ENCODE data around the gene FAHD2B. TPM values are rescaled to one million over a fixed set of nuclear protein-coding genes. Genes with fewer than 3 reads are reported as not detected.
"Not testable (repeated sequence)": the region's sequence is repeated elsewhere in the genome, so short reads cannot be mapped to it uniquely, and the experiment has no call there.

The FAHD2B gene
- 10 to 100 TPM; 36.3 to 49.7 TPM for total RNA-seq
- polyA plus RNA-seq (2013, experiment 1 of 2): 27.1 TPM
- polyA plus RNA-seq (2013, experiment 2 of 2): 22.4 TPM
- long read RNA-seq, experiment 1, transcript FAHD2B-202 (9 exons, 1,388 nt): major isoform, 8 of 32 reads
- long read RNA-seq, experiment 1, transcript FAHD2B-201 (8 exons, 1,305 nt): minor isoform, 5 of 32 reads
- long read RNA-seq, experiment 1, partial matches to known transcripts: 6 of 32 reads
- long read RNA-seq, experiment 1, other reads (novel, unspliced or antisense): 13 of 32 reads
- long read RNA-seq, experiment 2, transcript FAHD2B-201 (8 exons, 1,305 nt): minor isoform, 25 of 70 reads
- long read RNA-seq, experiment 2, transcript FAHD2B-202 (9 exons, 1,388 nt): major isoform, 31 of 70 reads
- long read RNA-seq, experiment 2, partial matches to known transcripts: 2 of 70 reads
- long read RNA-seq, experiment 2, other reads (novel, unspliced or antisense): 12 of 70 reads
- long read RNA-seq, experiment 3, transcript FAHD2B-202 (9 exons, 1,388 nt): major isoform, 70 of 140 reads
- long read RNA-seq, experiment 3, transcript FAHD2B-201 (8 exons, 1,305 nt): minor isoform, 35 of 140 reads
- long read RNA-seq, experiment 3, partial matches to known transcripts: 3 of 140 reads
- long read RNA-seq, experiment 3, other reads (novel, unspliced or antisense): 31 of 140 reads
- long read RNA-seq, experiment 4, transcript FAHD2B-202 (9 exons, 1,388 nt): major isoform, 80 of 271 reads
- long read RNA-seq, experiment 4, transcript FAHD2B-201 (8 exons, 1,305 nt): minor isoform, 60 of 271 reads
- long read RNA-seq, experiment 4, partial matches to known transcripts: 111 of 271 reads
- long read RNA-seq, experiment 4, other reads (novel, unspliced or antisense): 20 of 271 reads

- WGBS, 2 experiments (ENCODE audit: insufficient coverage in 1 of 2, insufficient read length in 1 of 2): 9 to 25% methylated on average over 7 to 26 of the region's 48 CpGs
- H3K27ac ChIP-seq (ENCODE audit: low read depth, low read length); H3K27me3 ChIP-seq (ENCODE audit: control insufficient read depth, insufficient read depth, low read length, poor library complexity, severe bottlenecking); H3K9me3 ChIP-seq (ENCODE audit: control insufficient read depth, low read length); H3K4me1 ChIP-seq (ENCODE audit: control insufficient read depth, insufficient read depth, low read length); H3K9ac ChIP-seq (ENCODE audit: extremely low read depth, low read length, poor library complexity, severe bottlenecking); H3K36me3 Mint-ChIP-seq (ENCODE audit: low read depth); H3K36me3 ChIP-seq (ENCODE audit: control insufficient read depth, insufficient read depth, low read length); H3K27me3 Mint-ChIP-seq (ENCODE audit: insufficient read depth): not testable (repeated sequence)
- Mint-ChIP-seq H3K4me3 (peak within 1 kb of the TSS; percentile 70), H3K9me3 (peaks cover 13% of the 10 kb centered on the region), H3K4me1 (peaks cover 16% of the 10 kb centered on the region), H3K27ac (peak within 1 kb of the TSS; percentile 87)
- DNase-seq: peak; percentile 86
- TF ChIP-seq CTCF (conservative IDR thresholded peaks at IDR 0.05): peak; percentile 36
- peak within 1 kb of the TSS; percentile 65 for H3K4me3 ChIP-seq (ENCODE audit: low read length)
These were observed at the start of gene FAHD2B for GRCh38 chr2:97094772-97095611. Gene FAHD2B (minus strand): TSS chr2:97094882. CDS start chr2:97091706, 3,176 bp downstream.

GRCh38 chr2:97144016-97144415, 49.3 kb upstream of the FAHD2B start:
- H3K4me3 ChIP-seq (ENCODE audit: low read length); H3K4me1 ChIP-seq (ENCODE audit: control insufficient read depth, insufficient read depth, low read length); H3K9ac ChIP-seq (ENCODE audit: extremely low read depth, low read length, poor library complexity, severe bottlenecking); H3K4me1 Mint-ChIP-seq; H3K27ac Mint-ChIP-seq; DNase-seq; H3K9me3 Mint-ChIP-seq; H3K27ac ChIP-seq (ENCODE audit: low read depth, low read length); H3K27me3 Mint-ChIP-seq (ENCODE audit: insufficient read depth); H3K27me3 ChIP-seq (ENCODE audit: control insufficient read depth, insufficient read depth, low read length, poor library complexity, severe bottlenecking); H3K9me3 ChIP-seq (ENCODE audit: control insufficient read depth, low read length); H3K36me3 ChIP-seq (ENCODE audit: control insufficient read depth, insufficient read depth, low read length); H3K4me3 Mint-ChIP-seq: not testable (repeated sequence)
- H3K36me3 Mint-ChIP-seq (ENCODE audit: low read depth): peaks cover 13% of the 10 kb centered on the region
- 84% methylated on average over 2 of the region's 3 CpGs; no CpG with 5 or more reads in 1 of the 2 experiments for WGBS, 2 experiments (ENCODE audit: insufficient coverage in 1 of 2, insufficient read length in 1 of 2)

- not testable (repeated sequence) for H3K9ac ChIP-seq (ENCODE audit: extremely low read depth, low read length, poor library complexity, severe bottlenecking); H3K27ac Mint-ChIP-seq; H3K27ac ChIP-seq (ENCODE audit: low read depth, low read length); H3K9me3 Mint-ChIP-seq; H3K27me3 Mint-ChIP-seq (ENCODE audit: insufficient read depth); H3K36me3 ChIP-seq (ENCODE audit: control insufficient read depth, insufficient read depth, low read length); H3K4me3 ChIP-seq (ENCODE audit: low read length); DNase-seq; H3K4me3 Mint-ChIP-seq; H3K9me3 ChIP-seq (ENCODE audit: control insufficient read depth, low read length); H3K4me1 ChIP-seq (ENCODE audit: control insufficient read depth, insufficient read depth, low read length); H3K27me3 ChIP-seq (ENCODE audit: control insufficient read depth, insufficient read depth, low read length, poor library complexity, severe bottlenecking); H3K4me1 Mint-ChIP-seq
- H3K36me3 Mint-ChIP-seq (ENCODE audit: low read depth): peaks cover 24% of the 10 kb centered on the region
- WGBS, 2 experiments (ENCODE audit: insufficient coverage in 1 of 2, insufficient read length in 1 of 2): 94% methylated on average over 2 of the region's 2 CpGs; no CpG with 5 or more reads in 1 of the 2 experiments
These were observed 34.4 kb upstream of the FAHD2B start for GRCh38 chr2:97129090-97129489.

- H3K9me3 Mint-ChIP-seq; H3K4me1 Mint-ChIP-seq; H3K27me3 Mint-ChIP-seq (ENCODE audit: insufficient read depth); H3K9me3 ChIP-seq (ENCODE audit: control insufficient read depth, low read length); H3K36me3 Mint-ChIP-seq (ENCODE audit: low read depth); DNase-seq; H3K27ac ChIP-seq (ENCODE audit: low read depth, low read length); H3K27me3 ChIP-seq (ENCODE audit: control insufficient read depth, insufficient read depth, low read length, poor library complexity, severe bottlenecking); H3K36me3 ChIP-seq (ENCODE audit: control insufficient read depth, insufficient read depth, low read length); H3K4me1 ChIP-seq (ENCODE audit: control insufficient read depth, insufficient read depth, low read length): not testable (repeated sequence)
- 2% methylated on average over 10 of the region's 18 CpGs; no CpG with 5 or more reads in 1 of the 2 experiments for WGBS, 2 experiments (ENCODE audit: insufficient coverage in 1 of 2, insufficient read length in 1 of 2)
- Mint-ChIP-seq H3K4me3 (peak overlapping the region; percentile 89), H3K27ac (peak overlapping the region; percentile 94)
- Histone ChIP-seq H3K4me3 (ENCODE audit: low read length) (peak overlapping the region; percentile 82), H3K9ac (ENCODE audit: extremely low read depth, low read length, poor library complexity, severe bottlenecking) (peak overlapping the region; percentile 20)
These were observed 19.2 kb upstream of the FAHD2B start for GRCh38 chr2:97113882-97114255.
